GM18502 (cell line): ENCODE data around the gene BCO1.

ENCODE experiments used
- ATAC-seq: cut with Tn5 transposase; IDR thresholded peaks from one replicate; pipeline ENCODE4 v1.9.1; 2021; ENCODE audit warnings: mild to moderate bottlenecking; ENCODE audit not compliant: unreplicated experiment, poor library complexity

Gene BCO1

DNA sequence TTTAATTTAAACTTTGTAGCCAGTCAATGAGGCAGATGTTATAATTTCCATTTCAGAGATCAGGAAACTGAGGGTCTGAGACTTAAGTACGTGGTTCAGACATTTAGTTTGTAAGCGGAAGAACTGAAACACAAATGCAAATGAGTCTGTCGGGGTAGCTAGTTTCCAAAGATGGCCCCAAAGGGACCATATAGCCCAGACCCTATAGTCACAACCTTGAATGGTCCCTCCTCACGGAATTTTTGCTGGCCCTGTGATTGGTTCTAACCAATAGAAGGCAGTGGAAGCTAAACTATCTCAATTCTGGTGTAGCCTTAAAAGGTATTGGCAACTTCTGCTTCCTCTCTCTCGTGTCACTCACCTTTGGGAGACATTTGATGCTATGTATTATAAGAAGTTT is 7.5 kb upstream of the BCO1 start:
- no peak for ATAC-seq

DNA sequence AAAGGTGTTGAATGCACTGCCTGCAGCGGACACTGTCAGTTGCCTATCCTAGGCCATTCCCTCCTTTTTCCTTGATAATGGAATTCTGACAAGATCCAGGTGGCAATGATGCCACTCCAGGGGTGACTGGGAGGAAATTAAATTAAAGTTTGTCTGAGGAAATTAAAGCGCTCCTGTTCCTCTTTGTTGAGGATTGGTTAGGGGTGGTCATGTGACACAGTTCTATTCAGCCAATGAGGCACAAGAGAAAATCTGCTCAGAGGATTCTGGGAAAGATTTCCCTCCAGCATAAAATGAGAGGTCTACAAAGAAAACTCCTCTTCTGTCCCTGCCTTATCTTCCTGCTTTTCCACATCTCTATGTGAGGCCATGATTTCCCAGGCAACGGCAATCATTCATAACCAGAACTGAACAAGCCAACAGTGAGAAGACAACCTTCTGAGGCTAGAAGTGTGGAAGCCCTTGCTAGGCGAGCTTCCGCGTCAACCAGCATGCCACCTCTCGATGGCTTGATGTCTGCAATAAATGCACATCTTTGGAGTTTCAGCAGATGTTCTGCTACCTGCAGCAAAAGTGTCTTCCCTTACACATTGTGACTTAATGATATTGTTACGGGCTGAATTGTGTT is 5.6 kb upstream of the BCO1 start:
- ATAC-seq = no peak

DNA sequence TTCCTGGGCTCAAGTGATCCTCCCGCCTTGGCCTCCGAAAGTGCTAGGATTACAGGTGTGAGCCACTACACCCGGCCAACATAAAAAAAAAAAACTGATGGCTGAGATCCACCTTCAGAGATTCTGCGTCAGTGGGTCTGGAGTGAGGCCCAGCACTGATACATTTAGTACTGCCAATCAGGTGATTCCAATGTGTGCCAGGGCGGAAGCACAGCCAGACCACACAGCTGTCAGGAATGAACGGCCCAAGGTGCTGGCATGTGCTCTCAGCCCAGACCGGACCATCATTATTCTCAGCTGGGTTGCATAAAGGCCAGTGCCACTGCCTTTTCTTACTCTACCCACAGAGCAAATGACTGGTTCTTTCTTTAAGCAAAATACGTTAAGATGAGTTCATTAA is 1.2 kb upstream of the BCO1 start:
- ATAC-seq = no peak

DNA sequence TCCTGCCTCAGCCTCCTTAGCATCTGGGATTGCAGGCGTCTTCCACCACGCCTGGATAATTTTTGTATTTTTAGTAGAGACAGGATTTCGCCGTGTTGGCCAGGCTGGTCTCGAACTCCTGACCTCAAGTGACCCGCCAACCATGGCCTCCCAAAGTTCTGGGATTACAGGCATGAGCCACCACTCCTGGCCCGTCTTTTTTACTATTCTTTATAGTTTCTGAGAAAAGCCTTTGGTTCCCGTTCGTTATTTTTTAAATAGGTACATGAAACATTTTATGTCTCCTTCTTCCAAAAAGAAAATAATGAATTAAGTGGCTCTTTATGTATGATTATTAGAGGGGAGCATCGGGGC is 570 bp upstream of the BCO1 start:
- ATAC-seq = no peak

DNA sequence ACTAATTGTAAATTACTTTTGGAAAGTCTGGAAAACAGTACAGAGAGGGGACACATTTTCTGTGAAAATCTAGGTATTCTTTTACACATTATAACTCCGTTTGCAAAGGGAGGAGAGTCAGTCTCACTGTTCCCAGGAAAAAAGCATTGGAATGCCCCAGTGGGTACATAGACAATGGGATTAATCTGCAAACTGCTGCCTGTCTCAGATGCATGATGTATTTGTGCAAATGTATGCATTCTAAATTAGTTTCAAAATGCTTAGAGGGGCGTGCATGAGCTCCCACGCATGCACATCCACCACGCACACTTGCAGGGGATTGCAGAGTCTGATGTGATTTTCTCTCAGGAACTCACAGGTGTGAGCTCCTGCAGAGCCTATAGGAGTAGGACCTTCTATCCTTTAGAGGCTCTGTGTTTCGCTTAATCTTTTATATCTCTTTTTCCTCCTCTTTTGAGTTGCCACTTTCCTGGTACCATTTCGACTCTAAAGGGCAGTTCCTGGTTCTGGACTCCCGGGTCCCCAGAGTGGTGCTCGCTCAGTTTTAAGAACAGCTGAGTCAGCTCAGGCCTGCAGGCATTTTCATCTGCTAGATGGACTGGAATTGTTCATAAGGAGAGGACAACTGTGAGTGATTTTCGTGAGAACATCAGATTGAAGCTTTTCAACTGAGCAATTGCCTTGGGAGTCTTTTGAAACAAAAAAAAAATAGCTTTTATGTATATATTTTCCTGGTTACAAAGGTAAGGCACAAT is 1.1 kb downstream of the BCO1 start:
- no peak for ATAC-seq

DNA sequence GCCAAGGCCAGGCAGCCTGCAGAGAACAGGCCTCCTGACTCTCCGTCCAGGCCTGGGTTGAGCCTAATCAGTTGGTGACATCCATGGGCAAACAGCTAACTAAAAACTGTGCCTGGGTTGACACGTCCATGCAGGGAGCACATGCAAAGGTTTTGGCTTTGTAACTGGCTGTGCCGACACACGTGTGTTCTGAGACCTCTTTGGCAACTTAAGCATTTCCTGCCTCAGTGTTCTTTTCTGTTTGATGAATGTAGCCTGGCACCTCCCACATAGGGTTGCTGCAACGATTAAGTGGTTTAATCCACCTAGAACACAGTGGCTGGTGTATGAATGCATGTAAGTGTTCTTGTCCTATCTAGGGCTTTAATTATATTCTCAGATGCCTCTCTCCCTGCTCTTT is 3.2 kb downstream of the BCO1 start:
- no peak for ATAC-seq

DNA sequence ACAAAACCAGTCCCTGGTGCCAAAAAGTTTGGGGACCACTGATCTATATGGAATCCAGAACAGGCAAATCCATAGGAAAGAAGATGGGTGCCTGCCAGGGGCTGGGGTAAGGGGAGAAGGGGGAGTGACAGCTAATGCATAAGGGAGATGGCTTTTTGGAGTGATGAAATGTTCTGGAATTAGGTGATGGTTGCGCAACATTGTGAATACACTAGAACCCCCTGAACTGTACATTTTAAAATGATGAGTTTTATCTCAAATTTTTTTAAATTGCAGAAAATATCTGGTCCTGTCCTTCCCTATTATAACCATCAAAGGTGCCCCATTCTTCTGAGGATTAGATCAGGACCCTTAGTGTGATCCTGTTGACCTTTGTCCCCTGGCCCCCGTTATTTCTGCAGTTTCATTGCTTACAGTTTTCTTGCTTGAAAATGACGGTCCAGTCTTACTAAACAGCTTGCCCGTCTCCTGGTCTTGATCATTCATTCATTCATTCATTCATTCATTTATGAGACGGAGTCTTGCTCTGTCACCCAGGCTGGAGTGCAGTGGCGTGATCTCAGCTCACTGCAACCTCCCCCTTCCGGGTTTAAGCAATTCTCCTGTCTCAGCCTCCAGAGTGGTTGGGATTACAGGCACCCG is 4.6 kb downstream of the BCO1 start:
- ATAC-seq = no peak

DNA sequence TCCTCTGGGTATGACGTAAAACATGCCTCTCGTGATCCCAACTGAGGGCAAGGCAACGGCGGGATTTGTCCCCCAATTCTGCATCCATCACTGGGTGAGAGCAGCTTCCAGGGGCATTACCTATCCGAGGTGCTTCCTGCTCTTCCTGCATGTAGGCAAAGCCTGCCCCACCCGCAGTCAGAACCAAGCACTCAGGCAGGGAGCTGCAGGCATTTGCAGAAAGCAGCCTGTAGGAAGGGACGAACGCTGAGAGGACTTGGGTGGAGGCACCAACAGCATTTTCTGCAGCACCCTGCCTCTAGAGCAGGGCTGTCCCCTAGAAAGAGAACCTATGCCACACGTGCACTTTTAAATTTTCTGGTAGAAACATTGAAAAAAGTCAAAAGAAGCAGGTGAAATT is 5.5 kb downstream of the BCO1 start:
- ATAC-seq = no peak

DNA sequence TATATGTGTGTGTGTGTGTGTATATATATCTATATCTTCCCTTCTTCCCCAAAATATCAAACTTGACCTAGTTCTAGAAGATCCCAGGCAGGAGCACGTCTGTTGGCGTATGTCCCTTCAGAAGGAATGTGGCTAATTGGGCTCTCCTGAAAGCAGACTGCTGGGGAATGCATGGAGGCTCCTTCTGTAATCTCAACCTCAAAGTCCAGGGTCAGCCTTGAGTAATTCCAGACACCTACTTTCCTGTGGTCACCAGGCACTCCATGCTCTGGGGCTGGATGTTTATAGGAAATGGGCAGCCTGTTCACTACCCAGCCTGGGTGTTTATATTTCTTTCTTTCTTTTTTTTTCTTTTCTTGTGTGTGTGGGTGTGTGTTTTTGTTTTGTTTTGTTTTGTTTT is 13.4 kb downstream of the BCO1 start:
- no peak for ATAC-seq

DNA sequence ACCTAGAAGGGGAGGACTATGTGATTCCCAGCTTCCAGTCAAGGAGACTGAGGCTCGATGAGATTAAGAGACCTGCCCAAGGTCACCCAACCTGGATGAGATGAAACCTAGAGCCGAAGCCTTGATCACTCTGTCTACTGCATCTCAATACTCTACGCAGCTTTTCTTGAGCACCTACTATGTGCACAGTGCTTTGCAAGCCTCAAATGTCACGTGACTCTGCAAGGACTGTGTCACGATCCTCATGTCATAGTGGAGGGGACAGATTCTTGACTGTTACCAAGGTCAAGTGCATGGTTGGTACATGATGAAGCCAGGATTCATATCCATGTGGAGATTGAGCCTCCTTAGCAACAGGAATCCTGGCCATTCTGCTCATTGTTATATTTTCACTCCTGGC is 14.7 kb downstream of the BCO1 start:
- no peak for ATAC-seq

DNA sequence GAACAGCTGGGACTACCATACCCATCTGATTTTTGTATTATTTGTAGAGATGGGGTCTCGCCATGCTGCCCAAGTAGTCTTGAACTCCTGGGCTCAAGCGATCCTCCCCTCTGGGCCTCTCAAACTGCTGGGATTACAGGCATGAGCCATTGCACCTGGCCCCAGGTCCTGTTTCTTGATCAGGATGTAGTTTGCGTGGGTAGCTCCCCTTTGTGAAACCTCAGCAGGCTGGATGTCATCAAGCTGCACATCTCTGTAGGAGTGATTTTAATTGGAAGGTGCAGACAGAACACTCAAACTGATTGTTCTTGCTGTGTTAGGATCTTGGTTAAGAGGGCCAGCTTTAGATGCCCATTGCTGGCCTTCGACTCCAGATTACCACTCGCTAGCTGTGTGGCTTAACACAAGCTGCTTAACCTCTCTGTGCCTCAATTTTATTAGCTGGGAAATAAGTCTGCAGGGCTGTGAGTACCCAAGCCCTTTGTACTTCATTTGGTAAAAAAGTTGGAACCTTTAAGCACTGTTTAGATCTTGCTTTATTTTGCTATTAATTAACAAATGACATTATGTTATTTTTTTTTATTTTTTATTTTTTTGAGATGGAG is 16.5 kb downstream of the BCO1 start:
- ATAC-seq = no peak

DNA sequence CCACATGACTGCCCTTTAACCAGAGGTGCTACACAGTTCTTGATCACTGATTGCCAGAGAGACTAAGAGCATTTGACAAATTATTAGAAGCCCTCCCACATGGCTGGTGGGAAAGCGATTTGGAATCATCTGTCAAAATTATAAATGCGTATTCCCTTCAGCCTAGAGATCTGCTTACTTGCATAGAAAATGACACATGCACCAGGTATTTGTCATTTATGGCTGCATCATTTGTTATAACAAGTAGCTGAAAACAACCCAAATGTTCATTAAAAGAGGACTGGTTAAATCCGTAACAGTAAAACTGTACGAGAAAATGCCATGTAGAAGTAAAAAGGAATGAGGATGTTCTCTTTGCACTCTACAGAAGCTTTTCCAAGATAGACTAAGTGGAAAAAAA is 21.4 kb downstream of the BCO1 start:
- no peak for ATAC-seq

DNA sequence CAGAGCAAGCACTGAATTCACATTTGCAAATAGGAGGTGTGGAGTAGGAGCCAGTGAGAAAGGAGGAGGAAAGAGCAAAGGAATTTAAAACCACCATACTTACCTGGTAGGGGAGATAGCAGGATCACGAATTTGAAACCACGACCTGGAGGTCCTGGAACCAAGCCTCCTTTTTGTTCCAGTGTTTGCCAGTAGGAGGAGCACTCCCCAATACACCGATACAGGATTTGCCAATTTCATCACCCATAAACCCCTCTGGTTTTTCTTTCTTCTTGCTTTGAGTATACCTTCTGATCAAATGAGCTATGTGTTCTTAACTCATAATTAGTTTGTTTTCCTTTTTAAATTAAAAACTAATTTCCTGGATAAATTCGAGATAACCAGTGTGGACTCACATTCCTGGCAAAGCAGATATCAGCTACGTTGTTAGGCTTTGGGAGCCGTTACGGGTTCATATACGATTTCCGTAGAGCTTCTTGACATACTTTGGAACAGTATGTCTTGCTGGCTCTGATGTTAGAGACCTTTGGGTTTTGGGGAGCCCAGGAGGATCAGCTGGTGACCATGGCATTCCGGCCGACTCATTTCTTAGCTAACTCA is 22.7 kb downstream of the BCO1 start:
- ATAC-seq = no peak

DNA sequence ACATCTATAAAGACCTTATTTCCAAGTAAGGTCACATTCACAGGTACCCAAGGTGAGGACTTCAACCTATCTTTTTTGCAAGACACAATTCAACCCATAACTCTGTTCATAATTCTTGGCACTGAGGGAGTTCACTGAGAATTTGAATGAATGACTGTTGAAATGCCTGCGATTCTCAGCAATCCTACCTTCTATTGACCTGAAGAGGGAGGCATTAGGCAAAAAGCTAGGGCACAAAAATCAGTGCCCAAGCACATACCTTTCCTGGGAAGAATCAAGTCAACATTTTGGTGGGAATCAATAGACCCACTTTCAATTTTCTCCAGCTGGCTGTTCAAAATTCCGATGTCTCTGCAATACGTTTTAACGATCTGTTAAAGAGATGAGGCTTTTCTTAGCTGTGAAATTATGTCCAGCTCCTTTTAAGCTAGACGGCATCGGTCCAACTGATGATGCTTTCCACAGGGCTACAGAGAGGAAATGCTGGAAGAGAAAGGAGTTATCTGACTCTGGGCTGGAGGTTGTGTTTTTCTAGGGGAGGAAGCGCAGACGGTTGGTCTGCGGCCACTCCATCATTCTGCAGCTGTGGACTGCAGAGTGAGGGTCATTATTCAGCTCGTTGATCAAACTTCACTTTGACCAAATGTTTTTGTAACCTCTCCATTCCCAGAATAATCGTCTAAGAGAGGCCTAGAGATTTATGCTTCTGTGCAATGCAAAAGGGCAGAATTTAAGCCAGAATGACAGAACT is 25.2 kb downstream of the BCO1 start:
- ATAC-seq = no peak

DNA sequence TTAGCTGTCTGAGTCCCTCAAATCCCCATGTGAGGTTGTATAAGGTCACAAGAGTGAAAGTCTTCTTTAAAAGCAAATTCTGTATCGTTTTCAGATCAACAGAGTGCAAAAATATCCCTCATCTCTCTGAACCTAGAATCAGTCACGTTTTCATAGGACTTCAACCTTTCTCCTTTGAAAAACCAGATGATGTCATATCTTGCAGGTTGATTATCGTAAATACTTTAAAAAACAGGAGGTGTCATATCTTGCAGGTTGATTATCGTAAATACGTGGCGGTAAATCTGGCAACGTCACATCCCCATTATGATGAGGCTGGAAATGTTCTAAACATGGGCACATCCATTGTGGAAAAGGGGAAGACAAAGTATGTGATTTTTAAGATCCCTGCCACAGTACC is 25.9 kb downstream of the BCO1 start:
- no peak for ATAC-seq

DNA sequence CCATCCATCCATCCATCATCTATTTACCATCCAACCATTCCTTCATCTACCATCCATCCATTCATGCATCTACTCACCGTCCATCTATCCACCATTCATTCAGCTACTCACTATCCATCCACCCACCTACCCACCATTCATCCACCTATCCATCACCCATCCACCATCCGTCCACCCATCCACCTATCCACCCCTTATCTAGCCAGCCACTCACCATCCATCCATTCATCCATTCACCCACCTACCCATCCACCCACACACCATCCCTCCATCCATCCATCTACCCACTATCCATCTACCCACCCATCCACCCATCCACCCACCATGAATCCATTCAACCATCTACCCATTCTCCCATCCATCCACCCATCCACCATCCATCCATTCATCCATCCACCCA is 26.6 kb downstream of the BCO1 start:
- ATAC-seq = no peak

DNA sequence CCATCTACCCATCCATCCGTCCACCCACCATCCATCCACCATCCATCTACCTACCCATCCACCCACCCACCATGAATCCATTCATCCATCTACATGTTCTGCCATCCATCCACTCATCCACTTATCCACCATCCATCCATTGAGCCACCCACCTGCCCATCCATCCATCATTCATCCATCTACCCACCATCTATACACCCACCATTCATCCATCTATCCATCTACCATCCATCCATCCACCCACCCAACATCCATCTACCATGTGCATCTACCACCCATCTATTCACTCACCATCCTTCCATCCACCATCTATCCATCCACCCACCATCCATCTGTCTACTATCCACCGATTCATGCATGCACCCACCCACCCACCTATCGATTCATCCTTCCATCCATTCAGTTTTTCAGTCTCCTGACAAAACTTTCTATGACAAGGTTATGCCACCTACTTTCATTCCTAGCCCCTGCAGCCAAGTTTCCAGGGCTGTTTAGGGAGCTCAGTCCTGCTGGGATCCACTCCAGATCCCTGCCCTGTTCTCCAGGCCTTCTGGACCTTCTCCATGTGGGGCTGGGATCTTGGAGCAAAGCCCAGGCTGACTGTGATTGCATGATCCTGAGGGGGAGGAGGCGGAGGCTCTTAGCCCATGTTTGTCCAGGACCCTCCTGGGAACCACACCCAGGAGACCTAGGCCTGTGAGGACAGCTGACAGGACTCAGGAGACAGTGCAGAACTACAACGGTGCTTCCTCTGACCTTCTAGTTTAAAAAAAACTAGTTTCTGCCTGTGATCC is 27.4 kb downstream of the BCO1 start:
- no peak for ATAC-seq

DNA sequence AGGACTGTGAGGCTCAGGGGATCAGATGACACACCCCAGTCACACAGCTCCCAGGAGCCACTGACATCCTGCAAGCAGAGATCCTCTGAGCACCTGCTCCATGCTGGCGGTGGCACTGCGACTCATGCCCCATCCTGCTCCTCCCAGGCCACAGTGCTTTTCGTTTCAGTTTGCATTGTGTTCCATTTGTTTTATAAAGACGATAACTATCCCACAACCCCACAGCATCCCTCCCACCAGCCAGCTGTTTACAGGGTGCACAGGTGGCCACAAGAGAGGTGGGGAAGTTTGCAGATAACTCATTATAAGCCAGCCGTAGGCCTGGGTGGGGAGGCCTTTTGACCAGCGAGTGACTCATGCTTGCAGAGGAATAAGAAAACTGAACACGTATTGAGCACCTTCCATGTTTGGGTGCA is 28.2 kb downstream of the BCO1 start:
- ATAC-seq = no peak

DNA sequence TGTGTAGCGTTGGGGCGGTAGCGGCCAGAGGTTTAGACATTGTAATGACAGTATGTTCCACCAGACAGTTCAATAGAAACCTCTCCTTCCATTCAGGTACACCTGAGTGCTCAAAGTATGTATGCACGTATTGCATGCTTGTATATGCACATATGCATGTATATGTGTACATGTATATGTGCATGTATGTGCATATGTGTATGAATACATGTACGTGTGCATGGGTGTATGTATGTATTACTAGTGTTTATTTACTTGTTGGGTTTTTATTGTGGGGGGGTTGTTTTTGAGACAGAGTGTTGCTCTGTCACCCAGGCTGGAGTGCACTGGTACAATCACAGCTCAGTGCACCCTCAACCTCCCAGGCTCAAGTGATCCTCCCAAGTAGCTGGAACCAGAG is 30.0 kb downstream of the BCO1 start:
- no peak for ATAC-seq
